HCT116 (cell line): Measurements from ENCODE around the gene SMAD2.

Experiments used
- CEBPB ChIP-seq: IDR thresholded peaks from 2 replicates; pipeline ENCODE4 v1.6.1; 2012; ENCODE audit warnings: low read depth
- CTCF ChIP-seq, 3 experiments: fragments of 200-600 bp in 1 of 3; sonication (generic) in 1 of 3; IDR thresholded peaks in 2 of 3; conservative IDR thresholded peaks in 1 of 3; 2 replicates each; pipeline ENCODE4 v1.5.1; 2012 to 2017; ENCODE audit warnings: low read depth in 2 of 3, low read length in 2 of 3, antibody characterized with exemption in 1 of 3, borderline replicate concordance in 1 of 3, control low read depth in 1 of 3, mild to moderate bottlenecking in 1 of 3, mixed read lengths in 1 of 3, mixed run types in 1 of 3, moderate library complexity in 1 of 3; ENCODE audit not compliant: insufficient read depth in 1 of 3
- FOSL1 ChIP-seq: IDR thresholded peaks from 2 replicates; pipeline ENCODE4 v1.6.1; 2012; ENCODE audit warnings: low read depth
- POLR2A ChIP-seq: IDR thresholded peaks from 2 replicates; pipeline ENCODE4 v1.7.0; 2011; ENCODE audit warnings: borderline replicate concordance; ENCODE audit not compliant: insufficient read depth, insufficient read length; ENCODE audit errors: extremely low read depth
- POLR2AphosphoS5 ChIP-seq: IDR thresholded peaks from 2 replicates; pipeline ENCODE4 v1.6.1; 2011; ENCODE audit warnings: mild to moderate bottlenecking, low read depth, low read length, moderate library complexity
- RAD21 ChIP-seq: IDR thresholded peaks from 2 replicates; pipeline ENCODE4 v1.6.1; 2012; ENCODE audit warnings: low read depth, mild to moderate bottlenecking
- REST ChIP-seq: IDR thresholded peaks from 2 replicates; pipeline ENCODE4 v1.6.1; 2012; ENCODE audit warnings: low read depth
- SRF ChIP-seq: IDR thresholded peaks from 2 replicates; pipeline ENCODE4 v1.6.1; 2012; ENCODE audit warnings: low read depth
- YY1 ChIP-seq: IDR thresholded peaks from 2 replicates; pipeline ENCODE4 v1.6.1; 2011; ENCODE audit warnings: low read length, low read depth, moderate library complexity, mild to moderate bottlenecking; ENCODE audit not compliant: insufficient replicate concordance; ENCODE audit errors: extremely low read depth

GRCh38 chr18:47893047-47893446 is 37.4 kb downstream of the SMAD2 start:
- TF ChIP-seq POLR2A (no peak), CTCF (IDR thresholded peaks at IDR 0.05 in 2 of 3, conservative IDR thresholded peaks at IDR 0.05 in 1 of 3; ENCODE audit: borderline replicate concordance in 1 of 3, insufficient read depth in 1 of 3, low read depth in 2 of 3, low read length in 2 of 3) (no peak), RAD21 (no peak), POLR2AphosphoS5 (no peak), FOSL1 (no peak), CEBPB (no peak), REST (no peak), YY1 (no peak), SRF (no peak)
